ENCODE measurements around the gene MPPED1. TPM values are rescaled to one million over a fixed set of nuclear protein-coding genes. Genes with fewer than 3 reads are reported as not detected.

MPPED1 gene
- total and polyA plus RNA-seq, 10 donors: 0.02 to 0.13 (median 0.04) TPM; not detected in 6

DNA sequence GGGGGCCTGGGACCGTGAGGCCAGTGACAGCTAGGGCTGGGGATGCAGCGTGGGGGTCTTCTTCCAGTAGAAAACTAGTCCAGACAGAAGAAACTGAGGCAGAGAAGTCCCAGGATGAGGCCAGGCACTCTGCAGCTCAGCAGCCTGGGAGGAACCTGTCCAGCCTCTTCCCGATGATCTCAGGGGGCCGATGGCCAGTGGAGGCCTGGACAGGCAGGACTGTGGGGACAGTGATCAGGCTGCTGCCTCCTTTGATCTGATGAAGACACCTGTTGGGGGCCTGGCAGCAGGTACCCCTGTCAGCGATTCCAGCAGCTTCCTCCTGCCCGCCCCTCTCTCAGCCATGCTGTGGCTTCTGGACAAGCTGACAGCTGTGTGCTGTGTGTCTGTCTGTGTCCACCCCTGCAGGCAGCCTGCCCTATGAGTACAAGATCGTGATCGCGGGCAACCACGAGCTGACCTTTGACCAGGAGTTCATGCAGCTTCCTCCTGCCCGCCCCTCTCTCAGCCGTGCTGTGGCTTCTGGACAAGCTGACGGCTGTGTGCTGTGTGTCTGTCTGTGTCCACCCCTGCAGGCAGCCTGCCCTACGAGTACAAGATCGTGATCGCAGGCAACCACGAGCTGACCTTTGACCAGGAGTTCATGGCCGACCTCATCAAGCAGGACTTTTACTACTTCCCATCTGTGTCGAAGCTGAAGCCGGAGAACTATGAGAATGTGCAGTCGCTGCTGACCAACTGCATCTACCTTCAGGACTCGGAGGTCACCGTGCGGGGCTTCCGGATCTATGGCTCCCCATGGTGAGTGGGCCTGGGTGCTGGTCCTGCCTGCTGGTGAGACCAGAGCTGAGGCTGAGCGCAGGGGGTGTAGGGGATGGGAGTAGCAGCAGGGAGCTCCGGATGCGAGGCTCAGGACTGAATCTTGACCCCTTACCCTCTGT is 62.6 kb downstream of the MPPED1 start:
- no peak overlapping the region for H3K27ac ChIP-seq
- H3K27me3 ChIP-seq (replicated peaks in 1 of 7): peaks cover 0 to 53% (median 0%) of the 10 kb centered on the region in 7 donors
- peaks cover 0 to under 1% (median 0%) of the 10 kb centered on the region in 6 donors for H3K4me1 ChIP-seq
- intact Hi-C loops (cut with DNase I; ENCODE audit: low total_unique reads): no loop called here
- TF ChIP-seq, protein P1, sequence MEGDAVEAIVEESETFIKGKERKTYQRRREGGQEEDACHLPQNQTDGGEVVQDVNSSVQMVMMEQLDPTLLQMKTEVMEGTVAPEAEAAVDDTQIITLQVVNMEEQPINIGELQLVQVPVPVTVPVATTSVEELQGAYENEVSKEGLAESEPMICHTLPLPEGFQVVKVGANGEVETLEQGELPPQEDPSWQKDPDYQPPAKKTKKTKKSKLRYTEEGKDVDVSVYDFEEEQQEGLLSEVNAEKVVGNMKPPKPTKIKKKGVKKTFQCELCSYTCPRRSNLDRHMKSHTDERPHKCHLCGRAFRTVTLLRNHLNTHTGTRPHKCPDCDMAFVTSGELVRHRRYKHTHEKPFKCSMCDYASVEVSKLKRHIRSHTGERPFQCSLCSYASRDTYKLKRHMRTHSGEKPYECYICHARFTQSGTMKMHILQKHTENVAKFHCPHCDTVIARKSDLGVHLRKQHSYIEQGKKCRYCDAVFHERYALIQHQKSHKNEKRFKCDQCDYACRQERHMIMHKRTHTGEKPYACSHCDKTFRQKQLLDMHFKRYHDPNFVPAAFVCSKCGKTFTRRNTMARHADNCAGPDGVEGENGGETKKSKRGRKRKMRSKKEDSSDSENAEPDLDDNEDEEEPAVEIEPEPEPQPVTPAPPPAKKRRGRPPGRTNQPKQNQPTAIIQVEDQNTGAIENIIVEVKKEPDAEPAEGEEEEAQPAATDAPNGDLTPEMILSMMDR (IDR thresholded peaks at IDR 0.05 in 8 of 11, conservative IDR thresholded peaks at IDR 0.05 in 3 of 11): no peak
- TF ChIP-seq POLR2A (IDR thresholded peaks at IDR 0.05): no peak
- TF ChIP-seq POLR2AphosphoS5 (IDR thresholded peaks at IDR 0.05): no peak
- peak; percentile 70 for DNase-seq
- no peak overlapping the region for H3K4me3 ChIP-seq
- WGBS, 5 donors: 50 to 55% (median 51%) methylated on average over 26 to 28 of the region's 28 CpGs
- H3K36me3 ChIP-seq: no peaks in the 10 kb centered on the region
- no peaks in the 10 kb centered on the region for H3K9me3 ChIP-seq

DNA sequence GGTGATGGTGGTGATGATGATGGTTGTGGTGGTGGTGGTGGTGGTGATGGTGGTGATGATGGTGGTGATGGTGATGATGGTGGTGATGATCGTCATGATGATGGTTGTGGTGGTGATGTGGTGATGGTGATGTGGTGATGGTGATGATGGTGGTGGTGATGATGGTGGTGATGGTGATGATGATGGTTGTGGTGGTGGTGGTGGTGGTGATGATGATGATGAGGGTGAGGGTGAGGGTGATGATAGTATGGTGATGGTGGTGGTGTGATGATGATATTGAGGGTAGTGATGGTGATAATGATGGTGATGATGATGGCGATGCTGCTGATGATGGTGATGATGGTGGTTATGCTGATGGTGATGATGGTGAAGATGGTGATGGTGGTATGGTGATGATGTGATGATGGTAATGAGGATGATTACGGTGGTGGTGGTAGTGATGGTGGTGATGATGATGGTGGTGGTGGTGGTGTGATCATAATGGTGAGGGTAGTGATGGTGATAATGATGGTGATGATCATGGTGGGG is 63.8 kb downstream of the MPPED1 start:
- Histone ChIP-seq H3K27ac (no peak overlapping the region), H3K4me1 (peaks cover 0 to 8% (median 0%) of the 10 kb centered on the region in 6 donors), H3K9me3 (no peaks in the 10 kb centered on the region), H3K36me3 (no peaks in the 10 kb centered on the region), H3K4me3 (no peak overlapping the region), H3K27me3 (replicated peaks in 1 of 7) (peaks cover 0 to 44% (median 0%) of the 10 kb centered on the region in 7 donors)
- intact Hi-C loops (cut with DNase I; ENCODE audit: low total_unique reads): no loop called here
- TF ChIP-seq POLR2A (IDR thresholded peaks at IDR 0.05) (no peak), POLR2AphosphoS5 (IDR thresholded peaks at IDR 0.05) (no peak)
- TF ChIP-seq, protein P1 (IDR thresholded peaks at IDR 0.05 in 8 of 11, conservative IDR thresholded peaks at IDR 0.05 in 3 of 11): no peak
- DNase-seq: no peak
- whole genome bisulfite sequencing, 5 donors: 78 to 94% (median 90%) methylated on average over 3 of the region's 3 CpGs

DNA sequence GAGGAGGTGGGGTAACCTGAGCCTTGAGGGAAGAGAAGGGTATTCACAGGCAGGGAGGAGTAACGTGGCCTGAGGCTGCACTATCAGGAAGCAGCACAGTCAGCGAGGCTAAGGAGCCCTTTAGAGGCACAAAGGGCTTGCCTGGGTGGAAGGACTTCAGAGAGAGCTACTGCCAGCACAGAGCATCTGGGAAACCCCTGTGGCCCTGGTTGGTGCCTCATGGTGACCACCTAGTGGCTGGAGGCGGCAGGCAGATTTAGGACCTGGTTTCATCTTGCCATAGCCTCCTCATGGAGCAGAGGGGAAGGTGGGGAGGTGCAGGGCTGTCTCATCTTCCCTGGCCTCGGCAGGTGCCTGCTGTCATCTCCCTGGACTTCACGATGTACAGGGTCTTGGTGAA is 64.5 kb downstream of the MPPED1 start:
- peaks cover 0 to 10% (median 0%) of the 10 kb centered on the region in 6 donors for H3K4me1 ChIP-seq
- no peak overlapping the region for H3K27ac ChIP-seq
- WGBS, 5 donors: 46 to 64% (median 54%) methylated on average over 4 to 5 of the region's 5 CpGs
- intact Hi-C loops (cut with DNase I; ENCODE audit: low total_unique reads): no loop called here
- DNase-seq: peak; percentile 23
- H3K36me3 ChIP-seq: no peaks in the 10 kb centered on the region
- no peaks in the 10 kb centered on the region for H3K9me3 ChIP-seq
- no peak for TF ChIP-seq POLR2AphosphoS5 (IDR thresholded peaks at IDR 0.05)
- TF ChIP-seq, protein P1 (IDR thresholded peaks at IDR 0.05 in 8 of 11, conservative IDR thresholded peaks at IDR 0.05 in 3 of 11): no peak
- no peak for TF ChIP-seq POLR2A (IDR thresholded peaks at IDR 0.05)
- H3K4me3 ChIP-seq: no peak overlapping the region
- H3K27me3 ChIP-seq (replicated peaks in 1 of 7): peaks cover 0 to 37% (median 0%) of the 10 kb centered on the region in 7 donors
